Measurements from ENCODE around the gene SLC66A3.

DNA sequence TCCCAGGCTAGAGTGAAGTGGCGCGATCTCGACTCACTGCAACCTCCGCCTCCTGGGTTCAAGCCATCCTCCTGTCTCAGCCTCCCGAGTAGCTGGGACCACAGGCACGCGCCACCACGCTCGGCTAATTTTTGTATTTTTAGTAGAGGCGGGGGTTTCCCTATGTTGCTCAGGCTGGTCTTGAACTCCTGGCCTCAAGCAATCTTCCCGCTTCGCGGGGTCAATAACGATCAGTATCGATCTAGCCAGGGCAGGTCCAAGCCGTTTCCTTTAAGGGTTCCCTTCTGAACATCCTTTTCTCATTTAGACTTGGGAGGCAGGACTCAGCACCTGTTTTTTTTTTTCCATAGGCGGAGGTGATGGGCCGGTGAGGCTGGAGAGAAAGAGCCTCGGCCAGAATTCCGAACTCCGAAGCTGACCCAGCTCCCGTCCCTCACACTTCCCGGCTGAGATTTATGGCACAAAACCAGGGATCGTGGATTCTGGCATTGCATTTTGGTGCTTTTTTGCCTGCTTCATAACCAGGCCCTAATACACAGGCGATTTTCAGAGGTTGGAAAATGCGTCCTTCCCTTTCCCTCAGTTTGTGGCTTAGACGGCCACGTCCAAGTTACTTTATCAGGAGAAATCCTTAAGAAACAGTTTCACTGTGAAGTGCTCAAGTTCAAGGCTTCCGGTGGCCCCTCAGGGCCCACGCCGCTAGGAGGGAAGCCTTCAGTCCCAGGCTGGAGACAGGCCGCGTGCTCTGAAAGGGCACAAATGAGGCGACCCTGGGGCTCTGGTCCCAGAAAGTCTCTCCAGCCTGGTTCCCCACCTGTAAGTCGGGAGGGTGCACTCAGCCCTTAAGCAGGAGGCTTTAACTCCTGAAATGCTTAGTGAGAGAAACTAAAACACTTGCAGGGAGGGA, 998 bp upstream of the SLC66A3 start:
- TF ChIP-seq, protein P1, sequence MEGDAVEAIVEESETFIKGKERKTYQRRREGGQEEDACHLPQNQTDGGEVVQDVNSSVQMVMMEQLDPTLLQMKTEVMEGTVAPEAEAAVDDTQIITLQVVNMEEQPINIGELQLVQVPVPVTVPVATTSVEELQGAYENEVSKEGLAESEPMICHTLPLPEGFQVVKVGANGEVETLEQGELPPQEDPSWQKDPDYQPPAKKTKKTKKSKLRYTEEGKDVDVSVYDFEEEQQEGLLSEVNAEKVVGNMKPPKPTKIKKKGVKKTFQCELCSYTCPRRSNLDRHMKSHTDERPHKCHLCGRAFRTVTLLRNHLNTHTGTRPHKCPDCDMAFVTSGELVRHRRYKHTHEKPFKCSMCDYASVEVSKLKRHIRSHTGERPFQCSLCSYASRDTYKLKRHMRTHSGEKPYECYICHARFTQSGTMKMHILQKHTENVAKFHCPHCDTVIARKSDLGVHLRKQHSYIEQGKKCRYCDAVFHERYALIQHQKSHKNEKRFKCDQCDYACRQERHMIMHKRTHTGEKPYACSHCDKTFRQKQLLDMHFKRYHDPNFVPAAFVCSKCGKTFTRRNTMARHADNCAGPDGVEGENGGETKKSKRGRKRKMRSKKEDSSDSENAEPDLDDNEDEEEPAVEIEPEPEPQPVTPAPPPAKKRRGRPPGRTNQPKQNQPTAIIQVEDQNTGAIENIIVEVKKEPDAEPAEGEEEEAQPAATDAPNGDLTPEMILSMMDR (IDR thresholded peaks at IDR 0.05; ENCODE audit: low read length) = no peak
- TF ChIP-seq EZH2 (IDR thresholded peaks at IDR 0.05; ENCODE audit: borderline replicate concordance, low read length) = no peak

Measured in OCI-LY1 (cell line).